Upper lobe of left lung (tissue), 6 donors: ENCODE results near the gene MYNN. TPM values are rescaled to one million over a fixed set of nuclear protein-coding genes. Genes with fewer than 3 reads are reported as not detected.

ENCODE experiments used
- ATAC-seq, 2 donors: fragments of 200-7000 bp; cut with Tn5 transposase; one replicate each; pipeline ENCODE4 v1.9.1; 2022; ENCODE audit warnings: mild to moderate bottlenecking in 2 of 2, moderate library complexity in 2 of 2; ENCODE audit not compliant: low FRiP score in 2 of 2
- DNase-seq, 2 donors: peaks; one replicate each; pipeline ENCODE4 v3.0.0-alpha.2; 2019 to 2020
- H3K27ac ChIP-seq, 4 donors: fragments of 200-600 bp; sonication (generic); one replicate each; pipeline ENCODE4 v1.5.1; 2016 to 2019
- H3K27me3 ChIP-seq, 4 donors: fragments of 200-600 bp; sonication (generic); one replicate each; pipeline ENCODE4 v1.5.1; 2017 to 2019
- H3K36me3 ChIP-seq, 4 donors: fragments of 200-600 bp; sonication (generic); one replicate each; pipeline ENCODE4 v1.5.1; 2016 to 2019
- H3K4me1 ChIP-seq, 4 donors: fragments of 200-600 bp; sonication (generic); one replicate each; pipeline ENCODE4 v1.5.1; 2018 to 2019
- H3K4me3 ChIP-seq, 4 donors: fragments of 200-600 bp; sonication (generic); one replicate each; pipeline ENCODE4 v1.5.1; 2017 to 2019; ENCODE audit warnings: mild to moderate bottlenecking in 2 of 4, moderate library complexity in 1 of 4
- H3K9me3 ChIP-seq, 4 donors: fragments of 200-600 bp; sonication (generic); one replicate each; pipeline ENCODE4 v1.5.1; 2018 to 2019
- CTCF ChIP-seq, 6 experiments: fragments of 450-650 bp in 4 of 6; fragments of 200-600 bp in 2 of 6; sonication (generic) in 2 of 6; IDR thresholded peaks; one replicate each; pipeline ENCODE4 v1.5.1; 2016 to 2019; ENCODE audit warnings: antibody characterized with exemption in 6 of 6
- EP300 ChIP-seq, 4 donors: sonication (generic); formaldehyde crosslinking; IDR thresholded peaks; one replicate each; pipeline ENCODE4 v1.5.1; 2017; ENCODE audit warnings: antibody characterized with exemption in 4 of 4, control low read depth in 2 of 4
- POLR2A ChIP-seq, 4 donors: fragments of 450-650 bp; IDR thresholded peaks; one replicate each; pipeline ENCODE4 v1.5.1; 2016 to 2017; ENCODE audit warnings: antibody characterized with exemption in 4 of 4, mild to moderate bottlenecking in 2 of 4
- POLR2AphosphoS5 ChIP-seq, 2 donors: sonication (generic); formaldehyde crosslinking; IDR thresholded peaks; one replicate each; pipeline ENCODE4 v1.5.1; 2017; ENCODE audit warnings: antibody characterized with exemption in 2 of 2
- WGBS, 2 donors: methylation state at CpG; one replicate each; pipeline ENCODE4 v1.1.5; 2017 to 2018; 5-methylcytosine and 5-hydroxymethylcytosine counted together
- total RNA-seq, 6 donors: library from RNA; depleted of rRNA in 4 of 6; stranded (reverse); fragments of >200 nt in 4 of 6; gene quantifications; one replicate each; pipeline versions ENCODE4 v1.1.0 to v1.2.1, GENCODE V29; 2016 to 2021
- donor health status: DM: no; HTN: no; CAD: no; lungs with moderate emphysema.
- donor health status: DM: no; HTN: yes; CAD: no; lungs with severe emphysema.

MYNN gene
- total RNA-seq, 6 donors from 2014 or later = 2.3 to 22.5 (median 10.9) TPM

- H3K9me3 ChIP-seq = no peaks in the 10 kb centered on the region
- TF ChIP-seq POLR2AphosphoS5 (IDR thresholded peaks at IDR 0.05) (no peak), CTCF (IDR thresholded peaks at IDR 0.05) (no peak), POLR2A (IDR thresholded peaks at IDR 0.05) (no peak), EP300 (IDR thresholded peaks at IDR 0.05) (no peak)
- H3K27ac ChIP-seq = no peak overlapping the region
- peaks cover 22 to 81% (median 35%) of the 10 kb centered on the region in 4 donors for H3K36me3 ChIP-seq
- no peak for ATAC-seq
- no peak overlapping the region for H3K4me3 ChIP-seq
- WGBS, 2 donors = 76 to 81% methylated on average over 1 of the region's 1 CpG
- no peaks in the 10 kb centered on the region for H3K4me1 ChIP-seq
- no peaks in the 10 kb centered on the region for H3K27me3 ChIP-seq
- DNase-seq = no peak
Measured at GRCh38 chr3:169787791-169788190, 14.6 kb downstream of the MYNN start.

GRCh38 chr3:169790219-169790618, 17.0 kb downstream of the MYNN start:
- H3K27me3 ChIP-seq = no peaks in the 10 kb centered on the region
- DNase-seq (no peak), ATAC-seq (no peak)
- no peaks in the 10 kb centered on the region for H3K9me3 ChIP-seq
- no peaks in the 10 kb centered on the region for H3K4me1 ChIP-seq
- TF ChIP-seq EP300 (IDR thresholded peaks at IDR 0.05) (no peak), POLR2AphosphoS5 (IDR thresholded peaks at IDR 0.05) (no peak), CTCF (IDR thresholded peaks at IDR 0.05) (no peak), POLR2A (IDR thresholded peaks at IDR 0.05) (no peak)
- no peak overlapping the region for H3K4me3 ChIP-seq
- no peak overlapping the region for H3K27ac ChIP-seq
- peaks cover 10 to 61% (median 19%) of the 10 kb centered on the region in 4 donors for H3K36me3 ChIP-seq

GRCh38 chr3:169790687-169791429, 17.7 kb downstream of the MYNN start:
- no peak for TF ChIP-seq POLR2AphosphoS5 (IDR thresholded peaks at IDR 0.05)
- TF ChIP-seq CTCF (IDR thresholded peaks at IDR 0.05) = no peak
- TF ChIP-seq POLR2A (IDR thresholded peaks at IDR 0.05) = no peak
- no peak for TF ChIP-seq EP300 (IDR thresholded peaks at IDR 0.05)
- WGBS, 2 donors = 88% methylated on average over 4 of the region's 4 CpGs
- H3K36me3 ChIP-seq = peaks cover 10 to 54% (median 14%) of the 10 kb centered on the region in 4 donors

GRCh38 chr3:169792359-169792758, 19.2 kb downstream of the MYNN start:
- Histone ChIP-seq H3K9me3 (no peaks in the 10 kb centered on the region), H3K4me3 (no peak overlapping the region), H3K27ac (no peak overlapping the region), H3K4me1 (no peaks in the 10 kb centered on the region), H3K36me3 (peaks cover 0 to 42% (median 4%) of the 10 kb centered on the region in 4 donors), H3K27me3 (no peaks in the 10 kb centered on the region)
- ATAC-seq (no peak), DNase-seq (no peak)
- 100% methylated on average over 1 of the region's 1 CpG for WGBS, 2 donors
- TF ChIP-seq CTCF (IDR thresholded peaks at IDR 0.05) (no peak), EP300 (IDR thresholded peaks at IDR 0.05) (no peak), POLR2AphosphoS5 (IDR thresholded peaks at IDR 0.05) (no peak), POLR2A (IDR thresholded peaks at IDR 0.05) (no peak)

More at GRCh38 chr3:169790687-169791429, 17.7 kb downstream of the MYNN start:
- ATAC-seq (no peak), DNase-seq (no peak)
- Histone ChIP-seq H3K4me1 (no peaks in the 10 kb centered on the region), H3K27ac (no peak overlapping the region), H3K27me3 (no peaks in the 10 kb centered on the region), H3K9me3 (no peaks in the 10 kb centered on the region), H3K4me3 (no peak overlapping the region)

- no peak overlapping the region for H3K27ac ChIP-seq
- no peak for DNase-seq
- H3K36me3 ChIP-seq = no peaks in the 10 kb centered on the region
- no peaks in the 10 kb centered on the region for H3K9me3 ChIP-seq
- no peaks in the 10 kb centered on the region for H3K4me1 ChIP-seq
- TF ChIP-seq POLR2AphosphoS5 (IDR thresholded peaks at IDR 0.05) (no peak), EP300 (IDR thresholded peaks at IDR 0.05) (no peak), POLR2A (IDR thresholded peaks at IDR 0.05) (no peak), CTCF (IDR thresholded peaks at IDR 0.05) (no peak)
- WGBS, 2 donors = 88 to 92% methylated on average over 3 of the region's 3 CpGs
- no peak for ATAC-seq
- no peaks in the 10 kb centered on the region for H3K27me3 ChIP-seq
- H3K4me3 ChIP-seq = no peak overlapping the region
Measured at GRCh38 chr3:169804681-169805080, 31.5 kb downstream of the MYNN start.
